ENCODE measurements around the gene SCGB2B2.
"Not testable (repeated sequence)": the region's sequence is repeated elsewhere in the genome, so short reads cannot be mapped to it uniquely, and the experiment has no call there.

The SCGB2B2 gene

GRCh38 chr19:34676697-34677385 is at the start of gene SCGB2B2:
Gene SCGB2B2, minus strand, starts transcription at chr19:34677159. Its CDS starts 82,596 bp downstream, at chr19:34594563.
- no peak for DNase-seq

GRCh38 chr19:34725400-34725799 is 48.4 kb upstream of the SCGB2B2 start:
- no peak for DNase-seq

GRCh38 chr19:34722353-34722752 is 45.4 kb upstream of the SCGB2B2 start:
- no peak for DNase-seq

- DNase-seq: no peak
These were observed 38.4 kb upstream of the SCGB2B2 start for GRCh38 chr19:34715357-34715756.

GRCh38 chr19:34713262-34713637 is 36.3 kb upstream of the SCGB2B2 start:
- no peak for DNase-seq

- DNase-seq: peak; percentile 49
These were observed 35.7 kb upstream of the SCGB2B2 start for GRCh38 chr19:34712395-34713261.

GRCh38 chr19:34711890-34712289 is 34.9 kb upstream of the SCGB2B2 start:
- DNase-seq: no peak

- DNase-seq: no peak
These were observed 30.7 kb upstream of the SCGB2B2 start for GRCh38 chr19:34707661-34708060.

- no peak for DNase-seq
These were observed 15.6 kb upstream of the SCGB2B2 start for GRCh38 chr19:34692549-34692948.

GRCh38 chr19:34690372-34690771 is 13.4 kb upstream of the SCGB2B2 start:
- DNase-seq: no peak

- DNase-seq: no peak
These were observed 11.6 kb upstream of the SCGB2B2 start for GRCh38 chr19:34688592-34688991.

- no peak for DNase-seq
These were observed 10.4 kb upstream of the SCGB2B2 start for GRCh38 chr19:34687348-34687747.

- no peak for DNase-seq
These were observed 9.5 kb upstream of the SCGB2B2 start for GRCh38 chr19:34686455-34686854.

GRCh38 chr19:34685266-34685665 is 8.3 kb upstream of the SCGB2B2 start:
- not testable (repeated sequence) for DNase-seq

- DNase-seq: no peak
These were observed 4.5 kb upstream of the SCGB2B2 start for GRCh38 chr19:34681478-34681877.

GRCh38 chr19:34678421-34678820 is 1.5 kb upstream of the SCGB2B2 start:
- DNase-seq: no peak

GRCh38 chr19:34678085-34678412 is 1.1 kb upstream of the SCGB2B2 start:
- DNase-seq: no peak

GRCh38 chr19:34677386-34678084 is 576 bp upstream of the SCGB2B2 start, which contains the start of gene ZNF302:
Gene ZNF302, plus strand, starts transcription at chr19:34677678. Its CDS starts 1,127 bp downstream, at chr19:34678805.
- DNase-seq: peak; percentile 40

GRCh38 chr19:34675919-34676318 is 1.0 kb downstream of the SCGB2B2 start:
- DNase-seq: no peak

GRCh38 chr19:34675250-34675649 is 1.7 kb downstream of the SCGB2B2 start:
- DNase-seq: no peak

GRCh38 chr19:34673590-34673989 is 3.4 kb downstream of the SCGB2B2 start:
- DNase-seq: no peak

GRCh38 chr19:34671972-34672371 is 5.0 kb downstream of the SCGB2B2 start:
- no peak for DNase-seq

- no peak for DNase-seq
These were observed 7.7 kb downstream of the SCGB2B2 start for GRCh38 chr19:34669305-34669704.

GRCh38 chr19:34668690-34669089 is 8.3 kb downstream of the SCGB2B2 start:
- not testable (repeated sequence) for DNase-seq
